Kidney (tissue), 14 donors: ENCODE measurements around the gene ZNF101. TPM values are rescaled to one million over a fixed set of nuclear protein-coding genes. Genes with fewer than 3 reads are reported as not detected.

Experiments
- DNase-seq, 5 donors: peaks; one replicate each; pipeline ENCODE4 v3.0.0-alpha.2; 2013 to 2020
- FAIRE-seq: peaks from 2 replicates; lab custom pipeline; 2012; peaks lifted over from hg19 to GRCh38; lab: Jason Lieb, UNC
- H3K27ac ChIP-seq, 2 donors: one replicate each; pipeline ENCODE4 v1.7.0; 2013; ENCODE audit warnings: low read depth in 2 of 2, low read length in 2 of 2, inconsistent platforms in 1 of 2
- H3K27me3 ChIP-seq: one replicate; pipeline ENCODE4 v1.7.1; 2013; ENCODE audit warnings: low read length, inconsistent platforms; ENCODE audit not compliant: control insufficient read depth, insufficient read depth
- H3K36me3 ChIP-seq, 3 donors: one replicate each; pipeline versions ENCODE4 v1.7.0 to v1.7.1; 2013; ENCODE audit warnings: low read length in 3 of 3, control low read depth in 1 of 3, inconsistent platforms in 1 of 3; ENCODE audit not compliant: insufficient read depth in 3 of 3, control insufficient read depth in 2 of 3
- H3K4me1 ChIP-seq, 3 donors: one replicate each; pipeline versions ENCODE4 v1.7.0 to v1.7.1; 2013; ENCODE audit warnings: low read length in 3 of 3, inconsistent platforms in 1 of 3, low read depth in 1 of 3; ENCODE audit not compliant: control insufficient read depth in 2 of 3, insufficient read depth in 2 of 3
- H3K4me3 ChIP-seq, 3 donors: one replicate each; pipeline versions ENCODE4 v1.7.0 to v1.8.1; 2013; ENCODE audit warnings: low read length in 3 of 3, control low read depth in 1 of 3, inconsistent platforms in 1 of 3
- H3K9ac ChIP-seq, 3 donors: one replicate each; pipeline versions ENCODE4 v1.7.0 to v1.7.1; 2013; ENCODE audit warnings: low read length in 3 of 3, control low read depth in 1 of 3, inconsistent platforms in 1 of 3
- H3K9me3 ChIP-seq, 3 donors: one replicate each; pipeline versions ENCODE4 v1.7.0 to v1.7.1; 2013; ENCODE audit warnings: low read length in 3 of 3, control low read depth in 1 of 3, inconsistent platforms in 1 of 3; ENCODE audit not compliant: control insufficient read depth in 2 of 3, insufficient read depth in 1 of 3
- CTCF ChIP-seq: IDR thresholded peaks from 3 replicates; pipeline ENCODE4 v1.5.1; 2012; ENCODE audit warnings: mild to moderate bottlenecking, moderate library complexity, borderline replicate concordance; ENCODE audit not compliant: insufficient read depth; ENCODE audit errors: extremely low read depth
- intact Hi-C: fragments of 100-400 bp; cut with DNase I; formaldehyde crosslinking; loops from one replicate; pipeline ENCODE4 v1.11.1; 2022
- polyA plus RNA-seq: library from polyadenylated mRNA; stranded (reverse); fragments of 350-450 nt; fragmentation: Illumina TruSeq; extraction: RNeasy Lipid Tissue Mini Kit (QIAGEN cat#74804); gene quantifications from one replicate; pipeline ENCODE4 v1.2.3, GENCODE V29; 2014; ENCODE audit warnings: low read depth, low replicate concordance; ENCODE audit not compliant: insufficient read depth
- total RNA-seq: library from RNA; stranded (reverse); fragmentation: NEBNext Ultra II Directional; extraction: Animal tissue kit (Norgen Biotek cat#: 25700); gene quantifications from one replicate; pipeline ENCODE4 v1.2.1, GENCODE V29; 2021
- donor health status: control.
- donor health status: control.
- donor health status: control.
- donor health status: control.
- donor health status: control.
- donor health status: DM: yes; HTN: yes; CAD: no.
- donor health status: Normal renal cell carcinoma (clear cell type).

ZNF101 gene
- total and polyA plus RNA-seq, 2 donors from 2014 or later, result 10.2 to 21.2 TPM

GRCh38 chr19:19652482-19653295 lies 15.9 kb upstream of the ZNF101 start:
- H3K27me3 ChIP-seq, result no peaks in the 10 kb centered on the region
- FAIRE-seq (no peak), DNase-seq (no peak)
- TF ChIP-seq CTCF, result no peak
- H3K4me3 ChIP-seq, result no peak overlapping the region
- no peaks in the 10 kb centered on the region for H3K4me1 ChIP-seq
- intact Hi-C loops, result no loop called here
- H3K9ac ChIP-seq, result no peak overlapping the region
- H3K9me3 ChIP-seq, result no peaks in the 10 kb centered on the region
- H3K36me3 ChIP-seq, result peaks cover 0 to 74% (median 43%) of the 10 kb centered on the region in 3 donors
- H3K27ac ChIP-seq, result no peak overlapping the region

GRCh38 chr19:19653597-19654147 lies 15.0 kb upstream of the ZNF101 start:
- Histone ChIP-seq H3K27me3 (no peaks in the 10 kb centered on the region), H3K27ac (no peak overlapping the region), H3K36me3 (peaks cover 0 to 81% (median 49%) of the 10 kb centered on the region in 3 donors), H3K9me3 (no peaks in the 10 kb centered on the region), H3K4me1 (no peaks in the 10 kb centered on the region), H3K9ac (no peak overlapping the region), H3K4me3 (no peak overlapping the region)
- intact Hi-C loops, result no loop called here
- TF ChIP-seq CTCF, result no peak
- FAIRE-seq (no peak), DNase-seq (no peak)

GRCh38 chr19:19654441-19654840 lies 14.2 kb upstream of the ZNF101 start:
- TF ChIP-seq CTCF, result no peak

More at GRCh38 chr19:19654441-19654840, 14.2 kb upstream of the ZNF101 start:
- H3K27ac ChIP-seq, result no peak overlapping the region
- no peaks in the 10 kb centered on the region for H3K4me1 ChIP-seq
- DNase-seq (no peak), FAIRE-seq (no peak)
- no peaks in the 10 kb centered on the region for H3K27me3 ChIP-seq
- intact Hi-C loops, result no loop called here
- peaks cover 0 to 79% (median 49%) of the 10 kb centered on the region in 3 donors for H3K36me3 ChIP-seq
- H3K4me3 ChIP-seq, result no peak overlapping the region
- no peaks in the 10 kb centered on the region for H3K9me3 ChIP-seq
- no peak overlapping the region for H3K9ac ChIP-seq
